ENCODE measurements around the gene NUP43. TPM values are rescaled to one million over a fixed set of nuclear protein-coding genes. Genes with fewer than 3 reads are reported as not detected.
A peak's percentile ranks its signal among the peaks of the same experiment; 100 is the strongest.
"Not testable (repeated sequence)": the region's sequence is repeated elsewhere in the genome, so short reads cannot be mapped to it uniquely, and the experiment has no call there.

The NUP43 gene
- total RNA-seq, 2 donors from 2014 or later = 10.8 to 13.3 TPM

- Histone ChIP-seq H3K36me3 (peaks cover 6% of the 10 kb centered on the region), H3K4me1 (no peaks in the 10 kb centered on the region), H3K4me3 (no peak overlapping the region), H3K9me3 (peaks cover 0 to 9% of the 10 kb centered on the region in 2 donors), H3K27me3 (no peaks in the 10 kb centered on the region), H3K27ac (no peak overlapping the region)
- no peak for TF ChIP-seq CTCF (IDR thresholded peaks at IDR 0.05)
- no peak for DNase-seq (ENCODE audit: low spot score)
Observed at GRCh38 chr6:149761438-149761837, 15.1 kb upstream of the NUP43 start.

- DNase-seq (ENCODE audit: low spot score) = no peak
- peak overlapping the region; percentile 23 to 42 for H3K27ac ChIP-seq
- no peaks in the 10 kb centered on the region for H3K27me3 ChIP-seq
- H3K4me1 ChIP-seq = peaks cover 0 to 19% of the 10 kb centered on the region in 2 donors
- no peaks in the 10 kb centered on the region for H3K36me3 ChIP-seq
- no peak overlapping the region for H3K4me3 ChIP-seq
- no peaks in the 10 kb centered on the region for H3K9me3 ChIP-seq
- TF ChIP-seq CTCF (IDR thresholded peaks at IDR 0.05) = no peak
Observed at GRCh38 chr6:149756261-149756636, 9.9 kb upstream of the NUP43 start.

GRCh38 chr6:149755300-149756260 lies 9.3 kb upstream of the NUP43 start:
- Histone ChIP-seq H3K9me3 (no peaks in the 10 kb centered on the region), H3K4me1 (peaks cover 0 to 26% of the 10 kb centered on the region in 2 donors), H3K27ac (peak overlapping the region; percentile 23 to 42), H3K4me3 (no peak overlapping the region), H3K36me3 (no peaks in the 10 kb centered on the region), H3K27me3 (no peaks in the 10 kb centered on the region)
- DNase-seq (ENCODE audit: low spot score) = no peak
- TF ChIP-seq CTCF (IDR thresholded peaks at IDR 0.05) = no peak

GRCh38 chr6:149754548-149754947 lies 8.2 kb upstream of the NUP43 start:
- no peak overlapping the region for H3K27ac ChIP-seq
- H3K4me3 ChIP-seq = no peak overlapping the region
- no peaks in the 10 kb centered on the region for H3K36me3 ChIP-seq
- H3K4me1 ChIP-seq = peaks cover 0 to 30% of the 10 kb centered on the region in 2 donors
- DNase-seq (ENCODE audit: low spot score) = no peak
- no peak for TF ChIP-seq CTCF (IDR thresholded peaks at IDR 0.05)
- no peaks in the 10 kb centered on the region for H3K27me3 ChIP-seq
- no peaks in the 10 kb centered on the region for H3K9me3 ChIP-seq

GRCh38 chr6:149753374-149753637 lies 7.0 kb upstream of the NUP43 start:
- DNase-seq (ENCODE audit: low spot score); H3K4me3 ChIP-seq; H3K36me3 ChIP-seq; H3K27ac ChIP-seq; H3K27me3 ChIP-seq; H3K9me3 ChIP-seq: not testable (repeated sequence)
- H3K4me1 ChIP-seq = peaks cover 0 to 30% of the 10 kb centered on the region in 2 donors

- TF ChIP-seq CTCF (IDR thresholded peaks at IDR 0.05) = no peak
Observed at GRCh38 chr6:149752600-149753373, 6.5 kb upstream of the NUP43 start.

GRCh38 chr6:149751920-149752319 lies 5.6 kb upstream of the NUP43 start:
- not testable (repeated sequence) for DNase-seq (ENCODE audit: low spot score); H3K27ac ChIP-seq
- H3K4me1 ChIP-seq = peaks cover 0 to 31% of the 10 kb centered on the region in 2 donors

More at GRCh38 chr6:149752600-149753373, 6.5 kb upstream of the NUP43 start:
- DNase-seq (ENCODE audit: low spot score) = no peak
- H3K27ac ChIP-seq = no peak overlapping the region
- H3K27me3 ChIP-seq = no peaks in the 10 kb centered on the region
- H3K4me3 ChIP-seq = no peak overlapping the region
- H3K4me1 ChIP-seq = peaks cover 0 to 30% of the 10 kb centered on the region in 2 donors
- H3K9me3 ChIP-seq = no peaks in the 10 kb centered on the region
- no peaks in the 10 kb centered on the region for H3K36me3 ChIP-seq

More at GRCh38 chr6:149751920-149752319, 5.6 kb upstream of the NUP43 start:
- not testable (repeated sequence) for H3K9me3 ChIP-seq, H3K36me3 ChIP-seq, H3K4me3 ChIP-seq, H3K27me3 ChIP-seq

Data from right atrium auricular region (tissue), 2 donors.